Activated CD4-positive, alpha-beta T cell treated with anti-CD3 and anti-CD28 coated beads for 1 hour (primary cell): ENCODE measurements around the gene ABLIM3.
"Not testable (repeated sequence)": the region's sequence is repeated elsewhere in the genome, so short reads cannot be mapped to it uniquely, and the experiment has no call there.

ENCODE experiments used
- DNase-seq: peaks from one replicate; pipeline ENCODE4 v3.0.0-alpha.2; 2020

Gene ABLIM3

DNA sequence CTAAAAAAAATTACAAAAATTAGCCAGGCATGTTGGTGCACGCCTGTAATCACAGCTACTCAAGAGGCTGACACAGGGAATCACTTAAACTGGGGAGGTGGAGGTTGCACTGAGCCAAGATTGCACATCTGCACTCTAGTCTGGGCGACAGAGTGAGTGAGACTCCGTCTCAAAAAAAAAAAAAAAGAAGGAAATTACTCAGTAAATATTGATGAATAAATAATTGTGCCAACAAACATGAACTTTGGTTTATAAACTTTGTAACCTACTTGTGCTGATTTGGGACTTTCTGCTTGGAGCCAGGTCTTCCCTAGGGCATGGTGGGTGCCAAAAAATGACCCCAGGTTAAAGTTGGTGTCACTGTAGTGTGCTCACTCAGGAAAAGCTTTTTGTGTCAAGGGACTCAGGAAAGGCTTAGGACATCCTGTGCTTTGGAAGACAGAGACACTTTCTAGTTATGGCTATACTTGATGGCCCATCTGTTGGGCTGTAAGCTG is 19.0 kb downstream of the ABLIM3 start:
- DNase-seq, result no peak

DNA sequence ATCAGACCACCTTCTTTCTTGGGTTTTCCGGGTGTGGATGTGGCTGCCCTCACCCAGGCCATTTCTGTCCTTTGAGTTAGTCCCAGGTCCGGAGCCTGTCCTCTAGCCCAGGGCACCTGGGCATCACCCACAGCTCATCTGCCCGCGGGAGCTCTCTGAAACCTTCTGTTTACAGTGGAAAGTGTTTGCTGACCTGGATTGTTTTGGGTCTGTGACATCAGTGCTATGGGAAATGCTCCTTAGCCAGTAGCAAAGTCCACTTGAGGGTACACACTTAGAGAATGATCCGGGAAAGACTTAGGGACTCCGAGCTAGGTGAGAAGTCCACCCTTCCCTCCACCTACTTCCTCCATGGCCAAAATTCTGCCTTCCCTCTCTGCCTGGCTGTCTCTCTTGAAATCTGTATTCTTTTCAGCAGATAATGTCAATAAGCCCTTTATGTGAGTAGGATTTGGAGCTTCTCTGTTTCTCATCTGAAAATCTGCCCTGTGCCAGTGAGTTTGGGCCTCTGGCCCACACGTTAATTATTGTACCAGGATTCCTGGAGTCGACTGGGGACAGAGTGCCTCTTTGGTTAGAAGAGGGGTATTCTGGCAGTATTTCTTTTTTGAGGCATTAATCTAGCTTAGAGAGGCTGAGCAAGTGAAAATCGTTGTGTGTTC is 19.9 kb downstream of the ABLIM3 start:
- DNase-seq, result no peak

DNA sequence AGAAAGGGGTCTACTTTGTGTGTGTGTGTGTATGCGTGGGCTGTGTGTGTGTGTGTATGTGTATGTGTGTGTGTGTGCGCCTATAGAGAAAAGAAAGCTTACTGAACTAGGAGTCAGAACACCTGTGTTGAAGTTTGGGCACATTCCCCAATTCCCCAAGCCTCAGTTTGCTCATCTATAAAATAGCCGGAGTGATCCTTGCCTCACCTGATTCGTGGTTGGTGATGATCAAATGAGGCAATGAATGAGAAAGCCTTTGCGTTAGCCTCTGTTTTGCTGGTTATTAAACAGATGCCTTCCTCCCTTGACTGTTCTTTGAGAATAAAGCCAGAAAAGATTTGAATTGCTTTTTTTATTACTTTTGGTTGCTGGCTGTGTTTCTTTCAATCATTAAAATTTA is 20.6 kb downstream of the ABLIM3 start:
- DNase-seq, result no peak

- no peak for DNase-seq
Measured at GRCh38 chr5:149162401-149163084, 21.2 kb downstream of the ABLIM3 start.

GRCh38 chr5:149164731-149165130 is 23.4 kb downstream of the ABLIM3 start:
- no peak for DNase-seq

DNA sequence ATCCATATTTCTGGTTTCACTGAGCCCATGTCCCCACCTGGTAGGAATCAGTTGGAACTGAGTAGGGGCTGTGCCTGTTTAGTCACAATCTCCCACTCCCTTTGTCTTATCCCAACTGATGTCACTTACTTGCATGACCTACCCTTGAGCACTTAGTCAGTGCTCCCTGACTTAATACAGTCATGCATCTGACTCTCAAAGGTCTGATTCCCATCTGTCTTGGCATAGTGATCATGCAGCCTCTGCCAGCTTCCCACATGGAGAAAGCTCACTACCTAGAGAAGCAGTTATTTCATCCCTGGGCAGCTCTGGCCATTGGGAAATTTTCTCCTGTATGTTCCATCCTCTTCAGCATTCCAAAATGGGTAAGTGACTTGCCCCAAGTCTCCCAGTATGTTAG is 24.8 kb downstream of the ABLIM3 start:
- DNase-seq, result no peak

DNA sequence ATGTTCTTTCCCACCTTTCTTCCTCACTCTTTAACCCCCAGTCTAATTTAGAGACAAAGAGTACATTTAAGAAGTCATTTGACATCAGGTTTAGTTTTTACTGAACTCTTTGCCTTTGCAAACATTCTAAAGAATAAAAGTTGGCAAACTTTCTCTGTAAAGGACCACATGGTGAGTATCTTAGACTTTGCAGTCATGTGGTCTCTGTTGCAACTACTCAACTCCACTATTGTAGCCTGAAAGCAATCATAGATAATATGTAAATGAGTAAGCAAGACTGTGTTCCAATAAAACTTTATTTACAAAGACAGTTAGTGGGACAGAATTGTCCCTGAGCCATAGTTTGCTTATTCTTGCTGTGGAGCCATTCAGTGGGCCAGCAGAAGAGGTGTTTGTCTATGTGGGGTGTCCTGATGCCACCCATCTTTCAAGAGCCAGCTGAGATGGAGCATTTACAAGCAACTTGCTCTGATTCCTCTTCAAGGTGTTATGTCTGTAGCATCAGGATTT is 25.4 kb downstream of the ABLIM3 start:
- no peak for DNase-seq

DNA sequence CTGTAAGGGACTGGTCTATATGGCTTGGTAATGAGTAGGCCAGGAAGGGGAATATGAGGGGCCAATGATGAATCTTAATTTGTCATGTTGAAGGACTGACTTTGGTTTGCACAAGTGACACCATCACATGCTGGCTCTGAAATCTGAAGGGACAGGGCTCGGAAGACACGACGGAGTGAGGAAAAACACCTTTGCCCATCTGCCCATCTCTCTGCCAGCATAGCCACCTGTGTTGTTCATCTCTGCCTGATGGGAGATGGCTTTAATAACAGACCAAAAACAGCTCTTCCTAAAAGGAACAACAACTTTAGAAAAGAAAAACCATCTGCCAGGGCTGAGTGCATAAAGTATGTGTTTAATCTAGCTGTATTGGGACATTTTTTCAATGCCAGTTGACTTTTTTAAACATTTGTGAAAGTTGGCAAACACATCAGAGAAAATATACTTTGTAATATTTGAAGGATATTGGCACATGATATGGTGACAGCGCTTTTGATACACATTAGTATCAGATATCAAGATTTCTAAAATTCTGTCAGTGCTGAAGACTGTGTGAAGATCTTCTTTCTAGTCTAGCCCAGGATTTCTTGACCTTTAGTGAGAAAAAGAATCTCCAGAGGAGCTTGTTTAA is 27.1 kb downstream of the ABLIM3 start:
- DNase-seq, result no peak

DNA sequence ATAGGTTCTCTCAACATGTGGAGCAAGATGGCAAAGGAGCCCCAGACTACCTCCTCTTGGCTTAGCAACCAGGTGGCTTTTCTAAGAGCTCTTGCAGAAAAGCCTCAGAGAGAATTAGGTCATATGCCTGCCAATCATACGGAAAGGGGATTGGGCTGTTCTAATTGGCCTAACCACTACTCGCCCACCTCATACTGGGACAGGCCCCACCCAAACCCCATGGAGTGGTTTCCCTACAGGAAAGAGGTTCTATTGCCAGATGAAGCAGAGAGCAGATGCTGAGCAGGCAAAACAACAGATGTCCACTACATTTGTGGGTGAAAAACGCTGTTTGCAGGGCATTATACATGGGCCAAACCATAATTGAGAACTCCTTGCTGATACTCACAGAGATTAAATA is 29.0 kb downstream of the ABLIM3 start:
- no peak for DNase-seq

DNA sequence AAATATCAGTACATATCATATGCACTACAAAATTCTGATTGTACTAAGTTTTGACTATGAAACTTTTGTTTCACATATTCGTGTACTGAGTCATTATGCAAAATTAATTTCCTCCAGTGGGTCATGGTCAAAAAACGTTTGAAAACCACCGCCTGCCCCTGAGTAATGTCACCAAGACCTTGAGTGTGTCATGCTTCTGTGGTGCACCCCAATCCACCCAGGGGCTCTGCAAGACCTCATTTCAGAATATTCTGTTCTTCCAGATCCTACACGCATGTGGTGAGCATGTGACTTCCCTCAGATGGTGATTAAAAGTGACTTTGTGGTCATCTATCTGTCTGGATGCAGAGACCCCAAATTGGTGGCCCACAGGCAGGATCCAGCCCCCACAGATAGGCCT is 31.0 kb downstream of the ABLIM3 start:
- no peak for DNase-seq

DNA sequence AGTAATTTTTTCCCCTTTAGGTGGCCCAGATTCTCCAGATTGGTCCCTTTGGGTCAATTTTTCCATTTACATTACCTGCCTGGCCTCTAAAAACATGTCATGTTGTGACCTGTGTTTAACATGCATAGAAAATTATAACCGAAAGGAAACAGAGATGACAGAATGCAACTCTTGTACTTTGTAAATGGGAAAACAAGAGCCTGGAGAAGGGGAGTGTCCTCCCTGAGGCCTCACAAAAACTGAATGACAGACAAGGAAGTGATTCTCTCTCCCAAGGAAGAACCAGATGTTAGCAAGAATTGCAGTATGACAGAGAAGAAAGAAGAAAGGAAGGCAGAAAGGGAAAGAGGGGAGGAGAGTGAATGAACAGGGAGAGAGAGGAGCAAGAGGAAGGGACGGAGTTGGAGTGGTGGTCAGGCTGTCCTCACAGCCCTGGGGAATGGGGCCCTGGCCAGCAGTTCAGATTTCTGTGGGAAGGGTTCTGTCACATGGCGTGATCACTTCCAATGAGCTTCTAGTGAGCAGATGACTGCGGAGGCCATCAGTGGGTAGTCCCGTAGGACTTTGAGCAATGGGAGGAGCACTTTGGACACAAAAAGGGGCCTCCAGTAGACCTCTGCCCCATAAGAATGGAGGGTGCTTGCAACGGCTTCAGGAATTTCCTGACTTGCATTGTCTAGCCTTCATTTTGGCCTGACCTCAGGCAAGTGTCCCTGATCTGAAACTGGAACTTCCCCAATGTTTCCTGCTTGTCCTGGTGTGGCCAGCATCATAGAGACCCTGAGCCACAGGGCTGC is 31.6 kb downstream of the ABLIM3 start:
- no peak for DNase-seq

DNA sequence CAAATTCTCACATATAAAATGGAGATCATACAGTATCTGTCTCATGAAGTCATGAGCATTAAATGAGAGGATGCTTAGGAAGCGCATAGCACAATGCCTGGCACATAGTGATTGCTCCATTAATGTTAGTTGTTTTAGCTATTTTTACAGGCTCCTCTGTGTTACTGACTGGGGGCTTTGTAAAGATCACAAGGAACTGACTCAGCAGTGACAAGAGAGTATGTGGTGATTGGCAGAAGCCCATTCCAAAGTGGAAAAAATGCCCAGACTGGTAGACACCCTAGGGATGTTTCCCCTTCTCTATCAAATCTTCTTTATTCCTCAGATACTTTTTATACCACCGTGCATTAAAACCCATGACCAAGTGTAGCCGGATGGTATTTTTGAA is 33.5 kb downstream of the ABLIM3 start:
- no peak for DNase-seq

GRCh38 chr5:149175346-149176105 is 34.2 kb downstream of the ABLIM3 start:
- no peak for DNase-seq

DNA sequence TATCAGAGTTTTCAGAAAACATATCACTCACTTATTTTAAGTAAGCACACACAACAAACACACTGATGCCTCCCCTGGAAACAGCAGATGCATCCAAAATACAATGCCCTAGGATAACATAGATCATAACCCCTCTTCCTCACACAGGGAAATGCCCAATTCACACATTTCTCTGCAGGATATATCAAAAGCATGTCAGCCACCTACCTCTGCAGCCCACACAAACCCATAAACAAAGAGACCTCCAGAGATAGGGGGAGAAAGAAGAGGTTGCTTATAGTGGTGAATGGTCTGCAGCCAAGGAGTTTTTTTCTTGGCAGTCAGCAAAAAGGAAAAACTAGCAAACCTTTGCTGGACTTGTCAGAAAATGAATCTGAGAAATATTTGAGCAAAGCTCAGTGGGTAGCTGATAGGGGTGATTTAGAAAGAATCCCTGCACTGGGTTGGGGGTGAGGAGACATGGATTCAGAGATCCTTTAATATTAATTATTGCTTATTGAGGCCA is 36.1 kb downstream of the ABLIM3 start:
- no peak for DNase-seq

DNA sequence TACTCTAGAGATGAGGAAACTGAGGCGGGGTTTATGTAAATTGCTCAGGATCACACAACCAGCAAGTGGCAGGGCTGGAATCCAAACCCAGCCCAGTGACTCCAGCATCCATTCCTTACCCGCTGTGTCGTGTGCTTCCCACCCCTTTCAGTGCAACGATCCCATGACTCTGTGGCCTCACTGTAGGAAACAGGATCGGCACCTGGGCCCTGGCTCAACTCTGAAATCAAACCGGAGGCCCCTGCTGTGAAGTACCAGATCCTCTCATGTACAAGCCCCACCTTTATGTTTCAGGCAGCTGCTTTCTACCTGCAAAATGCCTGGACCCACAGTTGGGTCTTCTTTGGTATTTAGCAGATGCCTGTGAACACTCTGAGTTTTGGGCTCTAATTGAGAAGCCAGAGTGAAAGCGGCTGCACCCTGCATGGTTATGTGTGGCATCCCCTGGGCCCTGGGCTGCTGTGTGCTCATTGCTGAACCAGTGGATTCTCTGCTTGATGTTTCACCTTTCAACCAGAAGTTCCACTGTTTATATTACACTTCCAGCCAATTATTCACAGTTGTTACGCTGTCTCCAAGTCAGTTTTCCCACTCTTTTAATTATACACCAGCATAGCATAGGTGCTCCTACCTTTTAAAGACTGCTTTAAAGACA is 36.7 kb downstream of the ABLIM3 start:
- DNase-seq, result no peak

DNA sequence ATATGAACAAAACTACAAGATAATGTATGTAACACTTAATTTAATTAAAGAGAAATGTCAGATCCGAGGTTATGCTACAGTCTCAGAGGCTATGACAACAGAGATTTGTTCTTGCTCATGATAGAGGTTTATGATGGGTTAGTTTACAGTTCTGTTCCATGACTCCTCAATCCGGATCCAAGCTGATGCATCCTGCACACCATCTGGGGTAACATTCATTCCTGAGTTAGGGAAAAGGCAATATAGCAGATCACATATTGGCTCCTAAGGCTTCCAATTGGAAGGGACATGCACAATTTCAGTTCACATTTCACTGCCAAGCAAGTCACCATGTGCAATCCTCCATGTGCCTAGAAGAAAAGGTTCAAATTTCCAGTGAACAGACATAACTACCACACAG is 40.4 kb downstream of the ABLIM3 start:
- no peak for DNase-seq

DNA sequence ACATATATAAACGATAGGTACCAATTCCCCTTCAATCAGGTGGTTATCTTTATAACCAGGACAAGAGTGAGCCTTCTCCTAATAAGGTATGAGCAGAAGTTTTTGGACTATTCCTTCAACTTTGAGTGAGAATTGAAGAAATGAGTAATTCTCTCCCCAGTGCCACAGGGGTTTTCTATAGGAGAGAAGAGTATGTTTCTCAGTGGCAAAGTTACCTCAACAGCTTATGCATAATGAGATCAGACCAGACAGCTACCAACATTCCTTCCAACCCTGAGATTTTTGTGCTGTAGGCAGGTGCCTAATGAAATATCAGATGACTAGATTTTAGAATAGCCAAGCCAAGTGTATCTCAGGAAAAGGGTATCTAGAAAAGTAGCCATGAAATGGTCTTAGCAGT is 40.9 kb downstream of the ABLIM3 start:
- DNase-seq, result no peak

GRCh38 chr5:149185067-149185466 is 43.8 kb downstream of the ABLIM3 start:
- DNase-seq, result no peak

DNA sequence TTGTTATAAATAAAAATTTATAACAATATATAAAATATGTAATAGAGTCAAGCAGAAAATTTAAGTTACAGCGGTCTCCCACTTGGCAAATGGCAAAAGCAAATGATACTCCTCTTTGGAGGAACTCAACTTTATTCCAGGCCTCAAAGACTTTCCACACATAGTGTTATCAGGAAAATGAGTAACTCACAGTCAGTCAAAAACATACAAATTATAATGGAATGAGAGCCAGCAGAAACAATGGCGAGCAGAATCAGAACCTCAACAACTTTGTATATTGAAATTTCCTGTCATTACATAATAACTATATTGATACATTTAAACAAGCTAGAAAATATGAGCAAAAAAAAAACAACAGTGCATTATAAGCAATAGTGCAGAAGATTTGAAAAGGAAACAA is 45.2 kb downstream of the ABLIM3 start:
- DNase-seq, result no peak

DNA sequence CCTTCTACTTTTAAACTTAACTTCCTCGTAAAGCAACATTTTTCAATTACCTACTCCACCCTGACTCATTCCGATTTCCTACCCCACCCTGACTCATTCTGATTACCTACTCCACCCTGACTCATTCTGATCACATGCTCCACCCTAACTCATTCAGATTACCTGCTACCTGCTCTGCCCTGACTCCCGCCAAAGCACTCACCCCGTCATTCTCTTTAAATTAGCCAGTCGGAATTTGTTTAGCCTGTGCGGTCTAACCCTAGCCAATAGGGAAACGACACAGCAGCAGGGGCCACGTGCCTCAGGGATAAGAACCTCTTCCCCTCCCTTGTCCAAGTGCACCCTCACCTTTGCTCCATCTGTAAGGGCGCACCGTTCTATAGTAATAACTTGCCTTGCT is 46.3 kb downstream of the ABLIM3 start:
- not testable (repeated sequence) for DNase-seq

GRCh38 chr5:149188383-149188782 is 47.1 kb downstream of the ABLIM3 start:
- DNase-seq, result no peak
